Measurements from ENCODE around the gene MAL.

The MAL gene

DNA sequence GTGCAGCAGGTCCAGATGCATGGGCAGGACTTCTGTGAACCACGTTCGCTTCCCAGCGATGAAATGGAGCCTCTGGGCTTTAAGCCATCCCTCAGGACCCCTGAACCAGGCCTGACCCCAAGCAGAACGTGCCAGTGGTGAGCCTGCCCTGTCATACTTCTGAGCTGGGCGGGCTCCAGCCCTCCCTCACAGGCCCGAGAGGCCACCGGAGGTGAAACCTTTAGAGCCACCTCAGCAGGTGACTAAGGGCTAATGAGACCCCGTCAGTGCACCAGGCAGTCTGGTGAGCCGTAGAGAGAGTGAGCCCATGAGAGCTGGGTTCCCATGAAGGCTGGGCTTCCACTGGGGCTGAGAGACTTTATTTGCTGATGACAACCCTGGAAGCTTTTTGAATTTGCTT lies 8.9 kb upstream of the MAL start:
- no peak for DNase-seq (ENCODE audit: low read depth)

DNA sequence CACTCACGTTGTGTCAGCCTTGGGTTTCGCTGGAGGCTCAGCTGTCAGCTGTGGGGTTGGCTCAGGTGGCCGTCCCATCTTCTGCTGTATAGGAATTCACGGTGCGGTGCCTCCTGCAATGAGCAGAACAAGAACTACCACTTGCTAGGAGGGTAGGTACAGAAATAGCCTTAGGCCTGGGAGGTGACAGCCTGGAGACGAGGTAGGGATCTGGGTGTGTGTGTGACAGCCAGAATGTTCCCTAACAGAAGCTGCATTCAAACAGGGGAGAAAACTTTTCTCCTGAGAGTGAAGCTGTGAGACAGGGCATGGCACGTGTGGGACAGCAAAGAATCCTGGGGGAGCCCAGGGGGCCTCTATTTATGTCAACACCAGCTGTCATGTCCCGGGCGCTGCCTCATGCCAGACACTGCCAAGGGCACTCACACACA lies 8.4 kb upstream of the MAL start:
- DNase-seq (ENCODE audit: low read depth), result no peak

DNA sequence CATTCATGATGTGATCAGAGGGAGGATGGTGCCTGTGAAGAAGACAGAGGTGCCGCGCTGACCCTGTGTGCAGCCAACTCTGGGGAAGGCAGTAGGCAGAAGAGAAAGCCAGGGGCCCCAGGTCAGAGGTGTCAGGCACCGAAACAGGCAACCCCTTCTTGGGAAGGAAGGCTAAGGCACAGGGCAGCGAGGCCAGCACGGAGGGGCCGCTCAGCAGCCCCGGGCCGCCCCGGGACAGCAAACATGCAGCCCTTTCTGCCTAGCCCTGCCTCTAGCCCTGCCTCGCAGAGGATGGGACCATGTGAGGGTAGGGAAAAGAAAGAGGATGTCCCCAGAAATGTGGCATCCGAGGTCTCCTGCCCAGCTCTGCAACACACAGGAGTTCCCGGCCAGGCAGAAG lies 7.7 kb upstream of the MAL start:
- no peak for DNase-seq (ENCODE audit: low read depth)

DNA sequence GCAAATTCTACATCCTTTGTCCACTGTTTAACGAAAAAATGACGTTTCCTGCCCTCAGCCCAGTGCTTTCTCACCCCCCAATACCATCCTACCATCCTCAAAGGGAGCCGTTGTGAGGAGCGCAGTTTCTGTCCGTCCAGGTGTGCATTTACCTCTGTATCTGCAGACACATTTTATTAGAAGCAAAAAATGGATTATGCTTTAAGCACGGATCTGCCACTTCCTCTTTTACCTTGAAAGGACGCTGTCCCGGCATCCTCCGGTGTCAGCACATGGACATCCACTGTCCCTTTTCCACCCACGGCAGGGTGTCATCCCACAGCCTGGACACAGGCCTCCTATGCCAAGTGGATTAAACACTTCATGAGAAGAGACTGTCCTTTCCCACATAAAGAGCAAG lies 7.2 kb upstream of the MAL start:
- DNase-seq (ENCODE audit: low read depth), result no peak

DNA sequence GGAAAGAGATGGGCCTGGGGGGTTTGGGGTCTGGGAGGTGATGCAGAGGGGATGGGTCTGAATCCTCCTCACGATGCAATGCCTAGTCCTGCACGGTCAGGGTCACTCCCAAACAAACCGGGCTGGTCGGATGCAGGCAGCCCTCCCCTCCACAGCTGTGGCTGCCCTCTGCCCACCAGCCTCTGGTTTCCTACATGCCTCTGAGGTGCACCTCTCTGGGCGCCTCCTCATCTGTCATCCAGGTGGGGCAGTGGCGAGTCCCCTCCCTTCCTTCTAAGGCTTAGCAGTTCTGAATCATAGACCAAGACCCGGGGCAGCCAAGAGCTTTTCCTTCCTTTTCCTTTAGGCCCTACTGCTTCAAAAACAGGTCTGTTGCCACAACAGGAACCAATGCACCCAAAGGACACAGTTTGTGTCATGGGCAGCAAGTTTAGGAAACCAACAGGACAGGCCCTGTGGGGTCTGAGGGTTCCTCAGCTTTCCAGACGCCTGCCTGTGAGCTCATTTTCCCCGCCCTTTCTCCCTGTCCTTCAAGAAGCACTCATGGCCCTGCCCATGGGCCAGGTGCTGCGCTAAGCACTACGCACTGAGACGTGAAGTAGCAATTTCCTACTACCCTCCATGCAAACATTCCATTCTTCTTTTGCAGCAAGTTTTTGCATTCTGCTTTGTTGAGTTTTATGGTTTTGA lies 6.5 kb upstream of the MAL start:
- no peak for DNase-seq (ENCODE audit: low read depth)

DNA sequence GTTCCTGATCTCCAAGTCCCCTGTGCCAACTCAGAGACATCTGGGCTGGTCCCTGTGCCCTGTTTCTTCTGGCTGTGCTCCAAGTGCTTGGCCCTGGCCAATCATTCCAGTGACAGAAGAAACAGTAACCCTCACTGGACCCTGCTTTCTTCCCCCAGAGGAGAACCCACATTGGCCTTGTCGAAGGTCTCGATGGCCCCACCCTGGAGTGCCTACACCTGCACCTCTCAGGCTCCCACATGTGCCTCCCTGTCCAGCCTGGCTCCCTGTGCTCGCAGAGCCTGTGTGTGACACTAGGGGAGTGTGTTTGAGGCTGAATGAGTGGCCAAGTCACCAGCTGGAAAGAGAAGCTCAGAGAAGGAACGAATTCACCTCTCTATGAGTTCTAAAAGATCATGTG lies 5.9 kb upstream of the MAL start:
- DNase-seq (ENCODE audit: low read depth), result no peak

DNA sequence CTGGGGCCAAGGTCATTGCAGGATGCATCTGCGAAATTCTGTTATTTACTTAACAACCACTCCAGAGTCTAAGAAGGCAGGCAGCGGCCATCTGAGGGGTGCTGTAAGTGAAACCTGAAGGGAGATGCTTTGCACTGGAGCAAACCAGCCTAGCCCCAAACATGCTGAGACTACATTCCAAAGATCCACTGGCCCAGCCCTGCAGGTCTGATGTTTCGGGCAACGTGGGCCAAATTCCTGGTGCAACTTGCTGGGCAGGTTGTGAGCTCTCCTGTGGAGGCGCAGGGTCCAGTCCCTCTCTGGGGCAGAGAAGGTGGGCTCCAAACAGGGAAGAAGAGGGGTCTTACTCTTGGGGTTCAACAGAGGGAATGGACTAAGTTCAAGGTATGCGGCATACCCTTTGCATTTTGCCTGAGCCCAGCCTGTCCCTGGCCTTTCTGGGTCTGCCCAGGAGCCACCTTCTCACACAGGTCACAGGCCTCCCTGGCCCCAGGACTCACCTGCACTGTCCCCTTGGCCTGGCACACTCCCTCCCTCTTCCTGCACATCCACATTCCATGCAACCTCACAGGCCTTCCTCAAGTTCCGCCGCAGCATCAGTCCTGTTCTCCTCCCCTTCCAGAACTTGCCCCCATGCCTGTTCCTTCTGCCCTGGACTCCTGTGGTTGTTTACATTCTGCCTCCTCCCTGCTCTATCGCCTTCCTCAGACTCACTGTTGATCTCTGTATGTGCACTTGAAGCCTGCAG lies 5.1 kb upstream of the MAL start:
- DNase-seq (ENCODE audit: low read depth), result no peak

DNA sequence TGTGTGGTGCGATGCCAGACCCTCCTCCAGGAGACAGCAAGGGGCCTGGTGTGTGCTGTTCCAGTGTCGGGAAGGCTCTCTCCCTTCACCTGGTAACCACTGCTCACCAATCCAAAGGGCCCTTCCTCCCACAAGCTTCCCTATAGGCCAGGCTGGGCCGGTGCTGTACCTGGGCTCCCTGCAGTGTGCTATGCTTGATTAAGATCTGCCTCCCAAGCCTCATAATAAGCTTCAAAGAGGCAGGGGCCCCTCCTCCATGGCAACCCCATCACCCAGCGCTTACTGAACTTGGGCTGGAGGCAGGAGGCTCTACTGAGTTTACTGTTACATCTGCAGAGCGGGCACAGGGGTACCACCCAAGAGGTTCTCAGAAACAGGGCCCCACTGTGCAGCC lies 4.5 kb upstream of the MAL start:
- DNase-seq (ENCODE audit: low read depth), result no peak

DNA sequence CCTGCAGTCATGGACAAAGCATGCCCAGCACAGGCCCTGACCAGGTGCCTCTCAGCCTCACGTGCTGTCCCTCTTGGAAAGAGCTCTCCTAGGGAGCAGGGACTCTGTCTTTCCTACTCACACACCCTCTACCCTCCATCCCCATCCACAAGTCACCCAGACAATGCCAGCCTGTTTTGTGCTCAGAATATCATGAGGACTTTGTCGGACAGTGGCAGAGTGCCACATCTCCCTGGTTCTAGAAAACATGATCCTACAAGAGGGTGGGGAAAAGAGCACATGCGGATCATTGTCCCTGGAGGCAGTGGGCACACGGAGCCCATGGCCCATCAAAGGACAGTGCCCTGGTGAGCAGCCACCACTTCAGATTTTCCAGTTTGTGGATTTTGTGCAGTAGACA lies 3.7 kb upstream of the MAL start:
- DNase-seq (ENCODE audit: low read depth), result no peak

DNA sequence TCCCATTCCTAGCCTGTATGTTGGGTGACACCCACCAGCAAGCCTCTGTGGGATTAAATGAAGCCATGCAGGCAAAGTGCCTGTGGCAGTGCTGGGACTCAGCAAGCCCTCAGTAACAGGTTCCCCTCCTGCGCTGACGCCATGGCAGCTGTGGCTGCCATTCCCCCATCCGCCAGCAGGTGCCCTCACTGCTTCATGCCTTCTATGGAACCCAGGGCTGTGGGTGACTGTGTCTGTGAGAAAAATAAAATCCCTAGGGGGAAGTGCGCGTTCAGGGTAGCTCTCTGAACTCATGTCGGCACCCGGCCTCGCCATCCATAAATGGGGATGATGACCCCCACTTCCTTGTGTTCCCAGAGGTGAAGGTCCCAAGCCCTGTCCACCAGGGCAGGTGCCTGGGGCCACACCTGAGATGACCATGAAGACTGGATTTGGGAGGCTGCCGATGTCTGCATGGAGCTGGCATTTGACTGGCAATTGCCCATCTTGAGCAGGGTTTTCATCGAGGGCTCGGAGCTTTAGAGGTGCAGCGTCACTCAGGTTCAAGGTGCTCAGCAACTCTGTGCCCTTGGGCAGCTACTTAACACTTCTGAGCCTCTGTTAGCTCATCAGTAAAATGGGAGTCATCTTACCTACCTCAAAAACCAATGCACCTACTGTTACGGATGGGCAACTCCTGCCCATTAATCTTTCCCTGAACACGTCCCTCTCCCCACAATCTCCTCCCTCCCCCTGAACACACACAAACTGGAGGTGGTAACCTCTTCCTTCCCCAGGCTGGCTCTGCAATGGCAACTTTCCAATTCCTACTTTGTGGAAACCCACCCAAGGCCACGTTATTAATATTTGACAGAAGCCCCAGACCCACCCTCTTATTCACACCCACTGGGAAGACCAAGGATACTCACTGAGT lies 2.9 kb upstream of the MAL start:
- DNase-seq (ENCODE audit: low read depth), result peak; percentile 35

DNA sequence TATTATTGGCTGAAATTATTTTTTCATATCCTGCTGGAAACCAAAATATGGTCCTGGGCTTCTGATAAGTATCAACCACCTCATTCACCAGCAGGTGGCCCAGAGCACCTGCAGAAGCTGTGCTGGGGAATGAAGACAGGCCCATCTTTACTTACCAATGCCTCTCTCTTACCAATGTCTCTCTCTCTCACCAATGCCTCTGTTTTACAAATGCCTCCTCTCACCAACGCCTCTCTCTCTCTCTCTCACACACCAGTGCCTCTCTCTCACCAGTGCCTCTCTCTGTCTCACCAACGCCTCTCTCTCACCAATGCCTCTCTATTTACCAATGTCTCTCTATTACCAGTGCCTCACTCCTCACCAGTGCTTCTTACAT lies 2.3 kb upstream of the MAL start:
- no peak for DNase-seq (ENCODE audit: low read depth)

DNA sequence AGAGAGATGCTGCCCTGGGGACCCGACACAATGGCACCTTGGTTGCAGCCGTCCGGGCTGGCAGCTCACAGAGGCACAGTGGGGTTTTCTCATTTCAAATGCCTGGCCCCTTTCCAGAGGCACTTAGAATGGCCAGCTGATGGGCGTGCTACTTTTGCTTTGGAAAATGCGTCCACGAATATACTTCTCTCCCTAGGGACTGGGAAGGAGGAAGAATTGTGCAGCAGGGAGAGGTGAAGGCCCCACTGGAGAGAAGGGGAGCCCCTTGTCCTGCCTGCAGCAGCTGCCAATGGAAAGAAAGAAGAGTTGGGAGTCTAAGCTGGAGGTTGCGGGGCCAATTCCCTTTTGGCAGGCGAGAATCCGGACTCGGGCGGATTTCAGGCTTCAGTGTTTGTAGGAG lies 1.1 kb upstream of the MAL start:
- DNase-seq (ENCODE audit: low read depth), result no peak

DNA sequence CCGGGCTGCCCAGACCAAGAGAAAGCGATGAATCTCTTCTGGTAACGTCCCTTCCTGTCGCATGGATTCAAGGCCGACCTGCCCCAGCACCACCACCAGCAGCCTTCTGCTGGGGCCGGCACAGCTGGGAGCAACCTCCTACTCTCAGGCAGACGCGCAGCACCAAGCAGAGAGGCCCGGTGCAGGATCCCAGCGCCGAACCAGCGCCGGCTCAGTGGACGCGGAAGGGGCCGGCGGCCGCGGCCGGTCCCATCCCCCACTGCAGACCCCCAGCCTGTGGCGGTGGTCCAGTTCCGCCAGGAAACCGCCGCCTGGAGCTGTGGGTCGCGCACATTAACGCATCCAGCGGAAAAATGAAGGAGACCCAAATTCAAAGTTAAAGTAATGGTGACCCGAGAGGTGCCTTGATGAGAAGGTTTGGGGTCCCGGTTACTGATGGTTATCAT lies 525 bp upstream of the MAL start:
- no peak for DNase-seq (ENCODE audit: low read depth)

DNA sequence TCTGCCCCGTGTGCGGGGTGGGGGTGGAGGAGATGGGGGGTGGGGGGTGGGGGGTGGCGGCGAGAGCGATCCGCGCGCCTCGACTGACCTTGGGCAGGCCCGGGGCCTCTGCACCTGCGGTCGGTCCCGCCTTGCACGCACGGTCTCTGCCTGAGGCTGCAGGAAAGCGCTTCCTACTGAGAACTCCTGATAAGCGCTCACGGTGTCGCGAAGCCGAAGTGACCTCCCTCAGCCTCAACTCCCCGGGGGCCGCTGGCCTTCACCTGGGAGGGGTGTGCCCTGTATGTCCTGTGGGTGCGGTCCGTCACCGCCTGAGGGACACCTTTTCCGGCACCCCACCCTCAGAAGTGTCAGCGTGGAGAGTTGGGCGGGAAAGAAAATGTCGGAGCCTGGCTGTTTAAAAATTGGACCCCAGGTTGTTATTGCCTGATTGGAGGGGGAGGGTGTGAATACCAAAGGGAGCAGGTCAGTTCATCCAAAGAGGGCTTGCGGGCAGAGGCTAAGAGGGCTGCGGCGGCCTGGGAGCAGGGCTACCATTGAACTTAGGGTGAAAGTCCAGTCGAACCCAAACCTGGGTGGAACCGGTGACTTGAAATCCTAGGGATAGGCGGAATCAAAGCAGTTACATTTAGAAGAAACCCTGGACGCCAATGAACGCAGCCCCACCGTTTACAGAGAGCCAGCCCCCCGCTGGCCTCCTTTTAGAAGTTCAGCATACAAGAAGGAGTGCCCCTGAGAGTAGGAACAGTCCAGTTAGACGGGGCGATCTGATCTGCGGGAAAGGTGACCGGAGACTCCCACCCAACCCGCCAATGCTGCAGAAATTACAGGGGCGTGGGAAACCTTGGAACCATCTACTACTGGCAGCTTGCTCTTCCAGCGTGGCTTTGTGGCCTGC lies 1.2 kb downstream of the MAL start:
- DNase-seq (ENCODE audit: low read depth), result no peak

DNA sequence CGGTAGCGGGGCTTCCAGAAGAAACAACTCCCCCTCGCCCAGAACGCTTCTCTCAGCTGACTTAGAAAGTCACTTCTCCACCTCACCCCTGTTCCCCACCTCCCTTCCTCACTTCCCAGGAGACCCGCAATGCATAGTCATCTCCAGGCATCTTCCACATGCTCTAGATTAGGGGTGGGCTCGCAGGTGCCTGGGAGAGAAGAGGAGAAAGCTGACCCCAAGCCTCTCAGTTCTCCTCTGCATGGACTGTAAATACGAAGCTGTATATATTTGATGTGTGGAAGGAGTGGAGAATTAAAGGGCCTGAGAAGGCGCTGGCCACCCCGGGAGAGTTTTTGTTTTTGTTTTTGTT lies 1.8 kb downstream of the MAL start:
- no peak for DNase-seq (ENCODE audit: low read depth)

DNA sequence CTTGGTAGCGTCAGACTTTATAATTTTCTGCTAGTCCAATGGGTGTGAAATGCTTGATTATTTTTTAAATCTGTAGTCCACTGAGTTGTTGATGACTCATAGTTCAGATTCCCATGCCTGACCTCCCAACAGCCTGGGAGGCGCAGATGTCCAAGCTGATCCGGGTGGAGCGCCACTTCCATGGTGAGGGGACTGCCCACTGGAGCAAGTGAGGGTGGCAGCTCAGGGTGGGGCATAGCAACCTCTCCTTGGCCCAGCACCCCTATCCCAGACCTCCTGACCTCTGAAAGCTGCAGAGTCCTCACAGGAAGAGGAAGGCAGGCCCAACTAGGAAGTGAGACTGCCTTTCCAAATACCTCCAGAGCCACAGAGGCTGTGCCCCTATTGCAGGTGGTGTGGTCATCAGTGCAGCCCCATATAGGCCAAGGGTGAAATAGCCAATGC lies 4.4 kb downstream of the MAL start:
- DNase-seq (ENCODE audit: low read depth), result no peak

DNA sequence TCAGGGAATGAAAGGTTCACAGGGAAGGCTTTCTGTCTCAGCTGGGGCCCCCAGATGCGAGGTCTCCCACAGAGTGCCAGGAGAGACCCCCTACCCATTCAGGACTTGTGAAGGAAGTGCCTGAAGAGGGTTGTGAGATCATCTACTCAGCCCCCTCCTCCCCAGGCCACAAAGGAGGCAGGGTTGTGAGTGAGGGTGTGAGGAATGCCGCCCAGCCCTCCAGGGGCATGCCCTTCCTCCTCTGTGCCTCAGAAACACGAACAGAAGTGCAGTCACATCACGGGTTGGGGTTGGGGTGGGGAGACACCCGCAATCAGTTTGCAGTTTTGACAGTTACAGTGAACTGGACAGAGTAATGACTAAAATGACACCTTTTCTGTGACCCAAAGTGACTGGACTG lies 5.0 kb downstream of the MAL start:
- DNase-seq (ENCODE audit: low read depth), result no peak

DNA sequence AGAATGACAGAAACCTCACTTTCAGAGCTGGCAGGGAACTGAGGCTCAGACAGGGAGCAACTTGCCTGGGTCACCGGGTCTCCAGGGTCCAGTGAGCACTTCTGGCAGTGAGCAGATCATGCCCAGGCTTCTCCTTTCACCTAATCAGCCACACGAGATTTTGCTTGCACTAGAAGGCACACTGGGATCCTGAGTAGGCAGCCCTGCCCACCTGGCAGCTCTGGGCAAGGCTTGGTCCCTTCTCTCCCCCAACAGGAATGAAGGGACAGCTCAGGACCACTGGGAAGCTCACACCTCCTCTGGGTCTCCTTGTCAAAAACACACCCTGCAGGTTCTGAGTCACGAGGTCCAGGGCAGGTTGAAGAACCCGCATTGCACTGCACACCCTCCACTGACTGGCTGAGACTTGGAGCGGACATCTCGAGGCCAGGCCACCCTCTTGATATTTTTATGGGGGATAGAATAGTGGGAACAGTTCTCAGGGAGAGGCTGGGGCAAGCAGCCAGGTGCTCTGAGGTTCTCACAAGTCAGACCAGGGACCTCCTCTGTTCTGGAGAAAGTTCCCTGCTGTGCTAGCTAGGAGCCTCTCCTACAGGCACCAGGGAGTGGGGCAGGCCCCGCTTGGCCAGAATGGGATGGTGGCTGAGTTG lies 5.7 kb downstream of the MAL start:
- no peak for DNase-seq (ENCODE audit: low read depth)

DNA sequence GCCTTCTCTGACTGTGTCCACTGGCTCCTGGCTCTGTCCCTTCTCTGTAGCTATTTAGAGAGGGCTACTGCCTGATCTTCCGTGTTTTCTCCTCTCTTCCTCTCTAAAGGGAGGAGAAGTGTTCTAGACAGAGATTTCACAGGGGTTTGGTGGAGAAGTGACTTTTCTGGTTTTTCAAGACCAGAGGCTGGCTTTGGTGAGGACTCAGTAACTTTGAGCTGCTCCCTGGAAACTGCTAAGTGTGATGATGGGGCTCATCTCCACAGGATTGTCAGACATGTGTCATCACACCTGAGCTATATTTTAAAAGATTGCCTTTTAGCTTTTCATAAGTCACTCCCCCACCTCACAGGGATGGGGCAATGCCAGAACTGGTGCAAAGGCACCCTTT lies 6.2 kb downstream of the MAL start:
- no peak for DNase-seq (ENCODE audit: low read depth)

DNA sequence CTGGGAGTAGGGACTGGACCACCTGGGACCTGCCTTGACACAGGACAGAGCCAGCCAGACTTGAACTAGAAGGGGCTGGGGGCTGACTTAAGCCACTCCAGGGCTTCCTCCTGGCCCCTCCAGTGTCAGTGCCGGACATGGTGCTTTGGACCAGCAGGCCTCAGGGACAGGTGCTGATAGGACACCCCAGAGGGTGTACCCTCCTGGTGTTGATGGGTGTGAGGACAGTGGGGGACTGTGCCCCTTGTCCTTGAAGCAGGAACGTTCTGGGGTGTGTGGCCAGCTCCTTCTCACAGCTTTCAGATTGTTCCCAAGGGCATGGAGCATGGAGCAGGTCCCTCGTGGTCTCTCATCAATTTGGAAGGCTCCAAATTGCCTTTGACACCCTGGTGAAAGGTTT lies 6.8 kb downstream of the MAL start:
- no peak for DNase-seq (ENCODE audit: low read depth)

DNA sequence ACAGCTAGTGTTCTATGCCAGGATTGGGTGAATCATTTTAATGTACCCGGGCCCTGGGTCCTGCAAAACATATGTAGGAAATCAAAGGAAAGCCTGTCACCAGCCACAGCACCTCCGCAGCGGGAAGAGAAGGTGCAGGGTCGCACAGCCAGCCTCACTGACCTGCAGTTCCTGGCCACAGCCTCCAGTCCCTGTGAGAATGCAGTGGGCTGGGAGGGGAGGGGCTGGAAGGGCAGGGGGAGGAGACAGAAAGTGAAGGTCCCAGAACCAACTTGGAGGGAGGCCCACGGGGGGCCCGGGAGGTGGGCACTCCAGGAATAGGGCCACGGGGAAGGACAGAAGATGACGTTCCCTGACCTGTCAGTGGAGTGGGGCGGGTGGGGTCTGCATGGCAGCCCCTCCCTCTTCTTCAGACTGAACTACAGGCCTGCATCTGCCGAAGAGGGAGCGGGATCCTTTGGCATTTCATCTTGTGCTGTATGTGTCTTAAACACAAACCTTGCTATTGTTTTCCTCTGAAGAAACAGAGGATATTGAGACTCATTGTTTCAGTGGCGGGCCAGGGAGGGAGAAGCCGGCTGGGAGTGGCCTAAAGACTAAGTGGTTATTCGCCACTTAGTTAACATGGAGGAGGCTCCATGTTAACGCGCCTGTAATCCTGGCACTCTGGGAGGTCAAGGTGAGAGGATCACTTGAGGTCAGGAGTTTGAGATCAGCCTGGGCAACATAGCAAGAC lies 7.5 kb downstream of the MAL start:
- DNase-seq (ENCODE audit: low read depth), result no peak

Measured in CMK (cell line).